Endothelial cell of umbilical vein (primary cell): ENCODE results near the gene ANKRD28. TPM values are rescaled to one million over a fixed set of nuclear protein-coding genes. Genes with fewer than 3 reads are reported as not detected.

Experiments used
- BruUV-seq: library from RNA; stranded (reverse); fragments of 400-500 nt; replicated peaks from 2 replicates; lab custom pipeline; 2021; lab: Mats Ljungman, UMichigan
- CTCF ChIA-PET: fragments of 300-600, 350-600 bp; sonication (Branson Sonifier 250); formaldehyde crosslinking; loops from one replicate; lab custom pipeline; 2021; ENCODE audit warnings: antibody characterized with exemption, inconsistent platforms; lab: Charles Lee
- POLR2A ChIA-PET: fragments of 300-600, 350-600 bp; sonication (Branson Sonifier 250); formaldehyde crosslinking; loops from one replicate; lab custom pipeline; 2021; ENCODE audit warnings: antibody characterized with exemption, inconsistent platforms; lab: Charles Lee
- DNase-seq: peaks from one replicate; pipeline ENCODE4 v3.0.0-alpha.2; 2011; ENCODE audit warnings: low read depth, low spot score
- FAIRE-seq: peaks from 2 replicates; lab custom pipeline; 2011; peaks lifted over from hg19 to GRCh38; lab: Jason Lieb, UNC
- H2AFZ ChIP-seq: 2 replicates; pipeline ENCODE4 v1.6.0; 2012; ENCODE audit warnings: low read depth, low read length, control low read depth, inconsistent platforms
- H3K27ac ChIP-seq: 2 replicates; pipeline ENCODE4 v1.5.1; 2011; ENCODE audit warnings: low read depth, mild to moderate bottlenecking, control low read depth, low read length, moderate library complexity; ENCODE audit not compliant: insufficient read depth
- H3K27me3 ChIP-seq, 2 experiments: 2 replicates each; pipeline versions ENCODE4 v1.6.0 to v1.6.1; 2011; ENCODE audit warnings: low read length in 2 of 2, mixed read lengths in 1 of 2; ENCODE audit not compliant: control insufficient read depth in 2 of 2, insufficient read depth in 2 of 2
- H3K36me3 ChIP-seq, 2 experiments: 2 replicates in 1 of 2; 3 replicates in 1 of 2; pipeline ENCODE4 v1.5.1; 2011; ENCODE audit warnings: low read length in 2 of 2, mild to moderate bottlenecking in 1 of 2, moderate library complexity in 1 of 2; ENCODE audit not compliant: control insufficient read depth in 2 of 2, insufficient read depth in 2 of 2; ENCODE audit errors: extremely low read depth in 1 of 2
- H3K4me1 ChIP-seq: 3 replicates; pipeline ENCODE4 v1.5.1; 2011; ENCODE audit warnings: mild to moderate bottlenecking, low read length; ENCODE audit not compliant: control insufficient read depth, insufficient read depth; ENCODE audit errors: extremely low read depth
- H3K4me2 ChIP-seq: 2 replicates; pipeline ENCODE4 v1.6.1; 2011; ENCODE audit warnings: low read length, control low read depth, mixed read lengths; ENCODE audit not compliant: insufficient read depth
- H3K4me3 ChIP-seq, 3 experiments: fragments of 200-600 bp in 1 of 3; sonication (generic), shearing (Covaris generic) in 1 of 3; replicated peaks in 1 of 3; 2 replicates each; pipeline ENCODE4 v1.5.1; 2011 to 2016; ENCODE audit warnings: control low read depth in 3 of 3, low read length in 3 of 3, mild to moderate bottlenecking in 2 of 3, inconsistent platforms in 1 of 3, low read depth in 1 of 3, moderate library complexity in 1 of 3; ENCODE audit not compliant: insufficient read depth in 1 of 3
- H3K79me2 ChIP-seq: 2 replicates; pipeline ENCODE4 v1.6.0; 2012; ENCODE audit warnings: low read length, inconsistent platforms; ENCODE audit not compliant: control insufficient read depth, insufficient read depth
- H3K9ac ChIP-seq: replicated peaks from 2 replicates; pipeline ENCODE3; 2011; ENCODE audit warnings: low read length, control low read depth; ENCODE audit not compliant: insufficient read depth; ENCODE audit errors: extremely low read depth
- H3K9me1 ChIP-seq: replicated peaks from 3 replicates; pipeline ENCODE4 v1.6.0; 2011; ENCODE audit warnings: mild to moderate bottlenecking, low read length; ENCODE audit not compliant: control insufficient read depth, insufficient read depth; ENCODE audit errors: extremely low read depth
- H3K9me3 ChIP-seq: replicated peaks from 2 replicates; pipeline ENCODE4 v1.5.1; 2012; ENCODE audit warnings: low read length, inconsistent platforms; ENCODE audit not compliant: control insufficient read depth, insufficient read depth
- H4K20me1 ChIP-seq: replicated peaks from 2 replicates; pipeline ENCODE3; 2011; ENCODE audit warnings: mild to moderate bottlenecking, low read length; ENCODE audit not compliant: control insufficient read depth, insufficient read depth; ENCODE audit errors: extremely low read depth
- EZH2 ChIP-seq: IDR thresholded peaks from 2 replicates; pipeline ENCODE4 v1.6.1; 2012; ENCODE audit warnings: borderline replicate concordance, low read depth, mild to moderate bottlenecking, moderate library complexity, low read length, inconsistent platforms; ENCODE audit not compliant: severe bottlenecking
- FOS ChIP-seq: IDR thresholded peaks from 2 replicates; pipeline ENCODE4 v1.6.1; 2011; ENCODE audit warnings: mild to moderate bottlenecking, low read length, moderate library complexity, borderline replicate concordance; ENCODE audit not compliant: insufficient read depth
- GATA2 ChIP-seq: IDR thresholded peaks from 2 replicates; pipeline ENCODE4 v1.7.0; 2011; ENCODE audit warnings: low read depth, mild to moderate bottlenecking, moderate library complexity, mixed read lengths, low read length; ENCODE audit not compliant: insufficient read length, insufficient read depth
- JUN ChIP-seq: IDR thresholded peaks from 2 replicates; pipeline ENCODE4 v1.6.1; 2011; ENCODE audit warnings: borderline replicate concordance, low read depth; ENCODE audit not compliant: insufficient read length, insufficient read depth
- MYC ChIP-seq: IDR thresholded peaks from one replicate; pipeline ENCODE4 v1.6.1; 2011; ENCODE audit warnings: mild to moderate bottlenecking, low read depth, low read length
- POLR2A ChIP-seq: IDR thresholded peaks from 2 replicates; pipeline ENCODE4 v1.6.1; 2012; ENCODE audit warnings: low read depth, mild to moderate bottlenecking, control low read depth, low read length
- dilution Hi-C: fragments of 300-500 bp; cut with MboI; formaldehyde crosslinking; loops from one replicate; pipeline ENCODE4 v1.15.0; 2019; ENCODE audit warnings: low sequenced_read_pairs; ENCODE audit not compliant: extremely low pct_ligation_motif_present
- intact Hi-C: fragments of 100-400 bp; cut with micrococcal nuclease; formaldehyde crosslinking; loops from one replicate; pipeline ENCODE4 v1.10.0; 2022
- polyA plus RNA-seq, 4 experiments: library from polyadenylated mRNA; depleted of rRNA in 3 of 4; stranded (reverse) in 3 of 4; unstranded in 1 of 4; fragments of >200 nt; gene quantifications; 2 replicates each; pipeline versions ENCODE4 v1.2.1 to v1.2.3, GENCODE V29; 2011 to 2012; ENCODE audit warnings: missing spikeins in 1 of 4
- total RNA-seq: library from RNA; stranded (reverse); gene quantifications from 2 replicates; pipeline ENCODE4 v1.2.3, GENCODE V29; 2021
- TF ChIP-seq, protein P1 (sequence below): IDR thresholded peaks from 2 replicates; pipeline ENCODE4 v1.6.1; 2011; ENCODE audit not compliant: insufficient read depth, insufficient read length
- TF ChIP-seq, protein P2 (sequence below), 2 donors: IDR thresholded peaks; 1 replicate in 1 of 2; 2 replicates in 1 of 2; pipeline ENCODE4 v1.5.1; 2011; ENCODE audit warnings: low read length in 2 of 2, mild to moderate bottlenecking in 2 of 2, moderate library complexity in 2 of 2, control low read depth in 1 of 2, inconsistent platforms in 1 of 2, low read depth in 1 of 2; ENCODE audit not compliant: insufficient read depth in 1 of 2; ENCODE audit errors: extremely low read depth in 1 of 2

ANKRD28 gene
- total and polyA plus RNA-seq, 2 donors (not counting 3 experiments of a cell fraction or from before 2014, with no cell fraction given): 36.7 to 97.3 TPM

DNA sequence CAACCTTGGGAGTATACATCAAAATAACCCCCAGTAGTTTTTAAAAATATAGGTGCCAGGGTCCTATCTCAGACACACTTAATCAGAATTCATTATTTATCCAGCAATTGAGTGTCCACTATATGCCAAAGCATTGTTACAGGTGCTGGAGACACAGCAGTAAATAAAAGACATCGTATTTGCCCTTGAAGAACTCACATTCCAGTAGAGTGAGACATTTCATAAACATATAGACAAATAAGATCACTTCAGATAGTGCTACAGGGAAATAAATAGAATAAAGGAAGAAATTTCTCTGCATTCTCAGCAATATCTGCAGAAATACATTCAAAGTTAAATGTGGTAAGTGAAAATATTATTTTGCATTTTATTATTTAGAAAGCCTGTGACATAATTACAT is 34.1 kb upstream of the ANKRD28 start:
- intact Hi-C loops: no loop called here
- Histone ChIP-seq H3K4me2 (no peak overlapping the region), H3K27ac (no peak overlapping the region), H3K9me1 (no peaks in the 10 kb centered on the region), H3K27me3 (no peaks in the 10 kb centered on the region), H3K9ac (no peak overlapping the region), H4K20me1 (no peaks in the 10 kb centered on the region), H3K79me2 (peaks cover 2% of the 10 kb centered on the region), H3K4me3 (no peak overlapping the region), H3K36me3 (no peaks in the 10 kb centered on the region), H2AFZ (no peak overlapping the region), H3K4me1 (no peaks in the 10 kb centered on the region), H3K9me3 (no peaks in the 10 kb centered on the region)
- DNase-seq: no peak
- TF ChIP-seq, protein P1, sequence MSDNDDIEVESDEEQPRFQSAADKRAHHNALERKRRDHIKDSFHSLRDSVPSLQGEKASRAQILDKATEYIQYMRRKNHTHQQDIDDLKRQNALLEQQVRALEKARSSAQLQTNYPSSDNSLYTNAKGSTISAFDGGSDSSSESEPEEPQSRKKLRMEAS: no peak
- no peak for TF ChIP-seq POLR2A
- no peak for TF ChIP-seq FOS
- no peak for TF ChIP-seq JUN
- no peak for TF ChIP-seq MYC
- TF ChIP-seq EZH2: no peak
- TF ChIP-seq, protein P2, sequence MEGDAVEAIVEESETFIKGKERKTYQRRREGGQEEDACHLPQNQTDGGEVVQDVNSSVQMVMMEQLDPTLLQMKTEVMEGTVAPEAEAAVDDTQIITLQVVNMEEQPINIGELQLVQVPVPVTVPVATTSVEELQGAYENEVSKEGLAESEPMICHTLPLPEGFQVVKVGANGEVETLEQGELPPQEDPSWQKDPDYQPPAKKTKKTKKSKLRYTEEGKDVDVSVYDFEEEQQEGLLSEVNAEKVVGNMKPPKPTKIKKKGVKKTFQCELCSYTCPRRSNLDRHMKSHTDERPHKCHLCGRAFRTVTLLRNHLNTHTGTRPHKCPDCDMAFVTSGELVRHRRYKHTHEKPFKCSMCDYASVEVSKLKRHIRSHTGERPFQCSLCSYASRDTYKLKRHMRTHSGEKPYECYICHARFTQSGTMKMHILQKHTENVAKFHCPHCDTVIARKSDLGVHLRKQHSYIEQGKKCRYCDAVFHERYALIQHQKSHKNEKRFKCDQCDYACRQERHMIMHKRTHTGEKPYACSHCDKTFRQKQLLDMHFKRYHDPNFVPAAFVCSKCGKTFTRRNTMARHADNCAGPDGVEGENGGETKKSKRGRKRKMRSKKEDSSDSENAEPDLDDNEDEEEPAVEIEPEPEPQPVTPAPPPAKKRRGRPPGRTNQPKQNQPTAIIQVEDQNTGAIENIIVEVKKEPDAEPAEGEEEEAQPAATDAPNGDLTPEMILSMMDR (IDR thresholded peaks at IDR 0.05; ENCODE audit: extremely low read depth in 1 of 2, insufficient read depth in 1 of 2, low read depth in 1 of 2, low read length in 2 of 2): no peak
- no peak for TF ChIP-seq GATA2
- dilution Hi-C loops: no loop called here
- CTCF ChIA-PET: no interaction called here
- FAIRE-seq: no peak
- BruUV-seq: no TSS peak
- POLR2A ChIA-PET: no interaction called here
